ENCODE data around the gene TMEM121.
"Not testable (repeated sequence)": the region's sequence is repeated elsewhere in the genome, so short reads cannot be mapped to it uniquely, and the experiment has no call there.

Gene TMEM121

GRCh38 chr14:105536691-105537579 lies 10.6 kb downstream of the TMEM121 start:
- Histone ChIP-seq H3K4me3 (ENCODE audit: low read depth, low read length) (no peak overlapping the region), H3K27me3 (replicated peaks) (no peaks in the 10 kb centered on the region), H3K27ac (no peak overlapping the region), H3K36me3 (replicated peaks) (no peaks in the 10 kb centered on the region)
- in situ Hi-C loops (cut with HindIII; ENCODE audit: low pct_ligation_motif_present, low sequenced_read_pairs): no loop called here
- TF ChIP-seq CTCF (IDR thresholded peaks at IDR 0.05; ENCODE audit: low read depth, low read length, missing control alignments): no peak
- no peak for DNase-seq

GRCh38 chr14:105537580-105538474 lies 11.4 kb downstream of the TMEM121 start:
- TF ChIP-seq CTCF (IDR thresholded peaks at IDR 0.05; ENCODE audit: low read depth, low read length, missing control alignments): peak; percentile 92
- peak; percentile 24 for DNase-seq
- in situ Hi-C loops (cut with HindIII; ENCODE audit: low pct_ligation_motif_present, low sequenced_read_pairs): no loop called here

GRCh38 chr14:105538481-105539049 lies 12.2 kb downstream of the TMEM121 start:
- DNase-seq: no peak
- Histone ChIP-seq H3K4me3 (ENCODE audit: low read depth, low read length) (no peak overlapping the region), H3K36me3 (replicated peaks) (no peaks in the 10 kb centered on the region), H3K27ac (no peak overlapping the region), H3K27me3 (replicated peaks) (no peaks in the 10 kb centered on the region)
- in situ Hi-C loops (cut with HindIII; ENCODE audit: low pct_ligation_motif_present, low sequenced_read_pairs): no loop called here
- TF ChIP-seq CTCF (IDR thresholded peaks at IDR 0.05; ENCODE audit: low read depth, low read length, missing control alignments): no peak

More at GRCh38 chr14:105537580-105538474, 11.4 kb downstream of the TMEM121 start:
- Histone ChIP-seq H3K27me3 (replicated peaks) (no peaks in the 10 kb centered on the region), H3K4me3 (ENCODE audit: low read depth, low read length) (no peak overlapping the region), H3K36me3 (replicated peaks) (no peaks in the 10 kb centered on the region), H3K27ac (no peak overlapping the region)

- H3K27ac ChIP-seq: no peak overlapping the region
- TF ChIP-seq CTCF (IDR thresholded peaks at IDR 0.05; ENCODE audit: low read depth, low read length, missing control alignments): no peak
- H3K36me3 ChIP-seq (replicated peaks): no peaks in the 10 kb centered on the region
- in situ Hi-C loops (cut with HindIII; ENCODE audit: low pct_ligation_motif_present, low sequenced_read_pairs): no loop called here
- H3K4me3 ChIP-seq (ENCODE audit: low read depth, low read length): no peak overlapping the region
- no peaks in the 10 kb centered on the region for H3K27me3 ChIP-seq (replicated peaks)
- DNase-seq: no peak
Measured at GRCh38 chr14:105540811-105541210, 14.4 kb downstream of the TMEM121 start.

- H3K27ac ChIP-seq: no peak overlapping the region
- H3K36me3 ChIP-seq (replicated peaks): no peaks in the 10 kb centered on the region
- in situ Hi-C loops (cut with HindIII; ENCODE audit: low pct_ligation_motif_present, low sequenced_read_pairs): no loop called here
- H3K4me3 ChIP-seq (ENCODE audit: low read depth, low read length): no peak overlapping the region
- no peaks in the 10 kb centered on the region for H3K27me3 ChIP-seq (replicated peaks)
- DNase-seq: no peak
- TF ChIP-seq CTCF (IDR thresholded peaks at IDR 0.05; ENCODE audit: low read depth, low read length, missing control alignments): no peak
Measured at GRCh38 chr14:105541218-105541875, 15.0 kb downstream of the TMEM121 start.

- H3K36me3 ChIP-seq (replicated peaks); DNase-seq; in situ Hi-C loops (cut with HindIII; ENCODE audit: low pct_ligation_motif_present, low sequenced_read_pairs); H3K4me3 ChIP-seq (ENCODE audit: low read depth, low read length); H3K27ac ChIP-seq; H3K27me3 ChIP-seq (replicated peaks): not testable (repeated sequence)
Measured at GRCh38 chr14:105545676-105546075, 19.3 kb downstream of the TMEM121 start.

GRCh38 chr14:105546410-105546809 lies 20.0 kb downstream of the TMEM121 start:
- in situ Hi-C loops (cut with HindIII; ENCODE audit: low pct_ligation_motif_present, low sequenced_read_pairs): not testable (repeated sequence)

GRCh38 chr14:105547072-105547471 lies 20.7 kb downstream of the TMEM121 start:
- in situ Hi-C loops (cut with HindIII; ENCODE audit: low pct_ligation_motif_present, low sequenced_read_pairs); H3K36me3 ChIP-seq (replicated peaks); H3K4me3 ChIP-seq (ENCODE audit: low read depth, low read length); H3K27ac ChIP-seq; DNase-seq; H3K27me3 ChIP-seq (replicated peaks): not testable (repeated sequence)

More at GRCh38 chr14:105546410-105546809, 20.0 kb downstream of the TMEM121 start:
- H3K27ac ChIP-seq; DNase-seq; H3K36me3 ChIP-seq (replicated peaks); H3K27me3 ChIP-seq (replicated peaks); H3K4me3 ChIP-seq (ENCODE audit: low read depth, low read length): not testable (repeated sequence)
